AG04449 (cell line): ENCODE results near the gene TBC1D30.

ENCODE experiments used
- CTCF ChIA-PET: fragments of 350-600 bp; formaldehyde crosslinking; extraction: SDS; loops from one replicate; lab custom pipeline; 2021; ENCODE audit warnings: antibody characterized with exemption; lab: Yijun Ruan, JAX
- POLR2A ChIA-PET: fragments of 400-600, 350-600 bp; formaldehyde crosslinking; extraction: SDS; loops from one replicate; lab custom pipeline; 2020; ENCODE audit warnings: antibody characterized with exemption, inconsistent platforms; lab: Yijun Ruan, JAX
- DNase-seq: peaks from one replicate; pipeline ENCODE4 v3.0.0-alpha.2; 2010; ENCODE audit warnings: low read depth, low spot score
- H3K4me3 ChIP-seq: 2 replicates; pipeline ENCODE4 v1.5.1; 2011; ENCODE audit warnings: low read depth, mild to moderate bottlenecking, control low read depth, low read length
- CTCF ChIP-seq: IDR thresholded peaks from one replicate; pipeline ENCODE4 v1.5.1; 2011; ENCODE audit warnings: mild to moderate bottlenecking, moderate library complexity, low read length, control low read depth, inconsistent platforms; ENCODE audit not compliant: insufficient read depth; ENCODE audit errors: missing control alignments

Gene TBC1D30

GRCh38 chr12:64824130-64824499 lies 332 bp upstream of the TBC1D30 start:
- no peak for DNase-seq
- peak overlapping the region; percentile 43 for H3K4me3 ChIP-seq
- ChIA-PET POLR2A (no interaction called here), CTCF (interaction anchor here (1.2 kb wide), 2 partner anchors 22 to 23 kb away, joined by 3 read pairs; no protein-coding TSS in a partner anchor)
- TF ChIP-seq CTCF: no peak

GRCh38 chr12:64825143-64826021 lies 935 bp downstream of the TBC1D30 start:
- CTCF ChIA-PET: interaction anchor here (0.5 to 1.2 kb wide), 4 partner anchors 23 to 30 kb away, joined by 3 to 4 read pairs (median 3); no protein-coding TSS in a partner anchor
- DNase-seq: no peak
- H3K4me3 ChIP-seq: no peak overlapping the region
- TF ChIP-seq CTCF: no peak
- POLR2A ChIA-PET: no interaction called here

- ChIA-PET CTCF (interaction anchor here (0.9 kb wide), 1 partner anchor 24 kb away, joined by 4 read pairs; no protein-coding TSS in a partner anchor), POLR2A (no interaction called here)
- no peak for DNase-seq
- H3K4me3 ChIP-seq: no peak overlapping the region
- no peak for TF ChIP-seq CTCF
Measured at GRCh38 chr12:64826234-64826633, 1.8 kb downstream of the TBC1D30 start.

GRCh38 chr12:64828713-64829112 lies 4.3 kb downstream of the TBC1D30 start:
- no peak for TF ChIP-seq CTCF
- no peak overlapping the region for H3K4me3 ChIP-seq
- no peak for DNase-seq
- POLR2A ChIA-PET: no interaction called here
- CTCF ChIA-PET: interaction anchor here (2.4 kb wide), 1 partner anchor 27 kb away, joined by 8 read pairs; no protein-coding TSS in a partner anchor

- TF ChIP-seq CTCF: no peak
- POLR2A ChIA-PET: interaction anchor here (0.7 kb wide), 1 partner anchor 9 kb away, joined by 3 read pairs; no protein-coding TSS in a partner anchor
- CTCF ChIA-PET: no interaction called here
- no peak for DNase-seq
- no peak overlapping the region for H3K4me3 ChIP-seq
Measured at GRCh38 chr12:64833928-64834327, 9.5 kb downstream of the TBC1D30 start.

GRCh38 chr12:64835901-64836300 lies 11.5 kb downstream of the TBC1D30 start:
- POLR2A ChIA-PET: no interaction called here
- no peak for TF ChIP-seq CTCF
- DNase-seq: no peak
- H3K4me3 ChIP-seq: no peak overlapping the region
- CTCF ChIA-PET: interaction anchor here (1.8 kb wide), 1 partner anchor 34 kb away, joined by 5 read pairs; no protein-coding TSS in a partner anchor
